ENCODE data around the gene CEBPG.

GRCh38 chr19:33363476-33363875 is 10.0 kb upstream of the CEBPG start:
- TF ChIP-seq, protein P1, sequence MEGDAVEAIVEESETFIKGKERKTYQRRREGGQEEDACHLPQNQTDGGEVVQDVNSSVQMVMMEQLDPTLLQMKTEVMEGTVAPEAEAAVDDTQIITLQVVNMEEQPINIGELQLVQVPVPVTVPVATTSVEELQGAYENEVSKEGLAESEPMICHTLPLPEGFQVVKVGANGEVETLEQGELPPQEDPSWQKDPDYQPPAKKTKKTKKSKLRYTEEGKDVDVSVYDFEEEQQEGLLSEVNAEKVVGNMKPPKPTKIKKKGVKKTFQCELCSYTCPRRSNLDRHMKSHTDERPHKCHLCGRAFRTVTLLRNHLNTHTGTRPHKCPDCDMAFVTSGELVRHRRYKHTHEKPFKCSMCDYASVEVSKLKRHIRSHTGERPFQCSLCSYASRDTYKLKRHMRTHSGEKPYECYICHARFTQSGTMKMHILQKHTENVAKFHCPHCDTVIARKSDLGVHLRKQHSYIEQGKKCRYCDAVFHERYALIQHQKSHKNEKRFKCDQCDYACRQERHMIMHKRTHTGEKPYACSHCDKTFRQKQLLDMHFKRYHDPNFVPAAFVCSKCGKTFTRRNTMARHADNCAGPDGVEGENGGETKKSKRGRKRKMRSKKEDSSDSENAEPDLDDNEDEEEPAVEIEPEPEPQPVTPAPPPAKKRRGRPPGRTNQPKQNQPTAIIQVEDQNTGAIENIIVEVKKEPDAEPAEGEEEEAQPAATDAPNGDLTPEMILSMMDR (conservative IDR thresholded peaks at IDR 0.05 in 1 of 2, IDR thresholded peaks at IDR 0.05 in 1 of 2; ENCODE audit: low read depth in 1 of 2, low read length in 2 of 2) = no peak
- TF ChIP-seq EZH2 (IDR thresholded peaks at IDR 0.05; ENCODE audit: low read length, missing control alignments) = no peak

Measured in fibroblast of lung (primary cell).